ENCODE data around the gene HDGFL2.

DNA sequence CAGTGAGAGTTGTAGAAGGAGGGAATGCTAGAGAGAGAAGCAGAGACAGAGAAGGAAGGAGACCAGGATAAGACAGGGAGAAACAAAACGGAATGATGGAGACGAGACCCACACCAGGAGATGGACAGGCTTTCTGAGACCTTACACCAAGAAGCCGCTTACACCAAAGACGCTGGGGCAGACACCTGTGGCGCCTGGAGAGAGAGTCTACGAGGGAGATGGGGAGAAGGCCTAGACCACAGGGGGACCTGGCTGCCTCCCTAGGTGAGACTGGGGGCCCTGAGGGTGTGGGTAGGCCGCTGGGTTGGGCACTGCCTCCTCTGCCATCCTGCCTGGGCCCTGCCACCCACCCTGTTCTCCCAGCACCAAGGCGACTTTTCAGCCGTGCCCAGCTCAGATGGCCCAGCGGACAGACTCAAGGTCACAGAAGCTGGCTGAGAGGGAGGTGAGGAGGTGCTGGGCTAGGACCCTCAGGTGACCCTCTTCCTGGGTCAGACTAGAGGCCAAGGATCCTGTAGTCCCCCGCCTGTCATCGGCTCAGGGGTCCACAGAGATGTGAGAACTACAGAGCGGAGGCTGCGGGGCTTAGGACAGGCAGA lies 57.9 kb downstream of the HDGFL2 start:
- no peak for TF ChIP-seq RBAK (tag by site-specific recombination; IDR thresholded peaks at IDR 0.05)
- TF ChIP-seq ZNF274 (IDR thresholded peaks at IDR 0.05; ENCODE audit: low read length) = no peak
- TF ChIP-seq ZNF274 (tag by site-specific recombination; IDR thresholded peaks at IDR 0.05; ENCODE audit: borderline replicate concordance) = no peak
- TF ChIP-seq, protein P1, sequence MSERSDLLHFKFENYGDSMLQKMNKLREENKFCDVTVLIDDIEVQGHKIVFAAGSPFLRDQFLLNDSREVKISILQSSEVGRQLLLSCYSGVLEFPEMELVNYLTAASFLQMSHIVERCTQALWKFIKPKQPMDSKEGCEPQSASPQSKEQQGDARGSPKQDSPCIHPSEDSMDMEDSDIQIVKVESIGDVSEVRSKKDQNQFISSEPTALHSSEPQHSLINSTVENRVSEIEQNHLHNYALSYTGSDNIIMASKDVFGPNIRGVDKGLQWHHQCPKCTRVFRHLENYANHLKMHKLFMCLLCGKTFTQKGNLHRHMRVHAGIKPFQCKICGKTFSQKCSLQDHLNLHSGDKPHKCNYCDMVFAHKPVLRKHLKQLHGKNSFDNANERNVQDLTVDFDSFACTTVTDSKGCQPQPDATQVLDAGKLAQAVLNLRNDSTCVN (tag by site-specific recombination; optimal IDR thresholded peaks at IDR 0.05) = no peak
- TF ChIP-seq, protein P2, sequence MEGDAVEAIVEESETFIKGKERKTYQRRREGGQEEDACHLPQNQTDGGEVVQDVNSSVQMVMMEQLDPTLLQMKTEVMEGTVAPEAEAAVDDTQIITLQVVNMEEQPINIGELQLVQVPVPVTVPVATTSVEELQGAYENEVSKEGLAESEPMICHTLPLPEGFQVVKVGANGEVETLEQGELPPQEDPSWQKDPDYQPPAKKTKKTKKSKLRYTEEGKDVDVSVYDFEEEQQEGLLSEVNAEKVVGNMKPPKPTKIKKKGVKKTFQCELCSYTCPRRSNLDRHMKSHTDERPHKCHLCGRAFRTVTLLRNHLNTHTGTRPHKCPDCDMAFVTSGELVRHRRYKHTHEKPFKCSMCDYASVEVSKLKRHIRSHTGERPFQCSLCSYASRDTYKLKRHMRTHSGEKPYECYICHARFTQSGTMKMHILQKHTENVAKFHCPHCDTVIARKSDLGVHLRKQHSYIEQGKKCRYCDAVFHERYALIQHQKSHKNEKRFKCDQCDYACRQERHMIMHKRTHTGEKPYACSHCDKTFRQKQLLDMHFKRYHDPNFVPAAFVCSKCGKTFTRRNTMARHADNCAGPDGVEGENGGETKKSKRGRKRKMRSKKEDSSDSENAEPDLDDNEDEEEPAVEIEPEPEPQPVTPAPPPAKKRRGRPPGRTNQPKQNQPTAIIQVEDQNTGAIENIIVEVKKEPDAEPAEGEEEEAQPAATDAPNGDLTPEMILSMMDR (tag by site-specific recombination; IDR thresholded peaks at IDR 0.05) = no peak

Data from HEK293 (cell line).